ENCODE results near the gene ACOT2. TPM values are rescaled to one million over a fixed set of nuclear protein-coding genes. Genes with fewer than 3 reads are reported as not detected.
"Not testable (repeated sequence)": the region's sequence is repeated elsewhere in the genome, so short reads cannot be mapped to it uniquely, and the experiment has no call there.

ACOT2 gene
- total RNA-seq, 2 experiments from 2014 or later = 10.9 to 11.3 TPM

DNA sequence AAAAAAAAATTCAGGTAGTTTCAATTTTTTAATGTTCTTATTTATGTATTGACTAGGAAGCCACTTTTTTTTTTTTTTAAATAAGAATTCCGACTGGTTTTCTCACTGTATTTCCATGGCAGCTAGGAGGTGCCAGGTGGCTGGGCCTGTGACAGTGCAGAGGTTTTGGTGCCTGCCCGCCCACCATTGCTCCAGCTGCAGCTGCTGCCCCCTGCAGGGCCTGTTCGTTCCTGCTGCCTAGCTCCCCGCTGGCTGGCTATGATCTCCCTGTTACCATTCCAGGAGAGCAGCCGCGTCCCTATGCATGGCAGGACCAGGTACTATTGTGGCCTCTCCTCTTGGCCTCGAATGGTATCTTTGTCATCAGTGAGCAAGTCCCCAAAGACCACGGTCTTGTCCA lies 1.9 kb downstream of the ACOT2 start:
- peak overlapping the region; percentile 28 for H3K4me3 Mint-ChIP-seq
- CTCF ChIA-PET = interaction anchor here (0.7 to 5.9 kb wide), 13 partner anchors 19 to 398 kb away, joined by 3 to 73 read pairs (median 5); partner anchors contain the start of gene ACOT6
- H3K4me1 Mint-ChIP-seq (ENCODE audit: low read depth) = peaks cover 31% of the 10 kb centered on the region
- H3K9me3 Mint-ChIP-seq (ENCODE audit: insufficient read depth); H3K27me3 Mint-ChIP-seq (ENCODE audit: low read depth); H3K27ac Mint-ChIP-seq: not testable (repeated sequence)
- peak; percentile 53 for ATAC-seq
- peak; percentile 69 for DNase-seq
- peaks cover 34% of the 10 kb centered on the region for H3K36me3 Mint-ChIP-seq (ENCODE audit: low read depth)
- POLR2A ChIA-PET = interaction anchor here (1.1 to 2.6 kb wide), 4 partner anchors 61 to 315 kb away, joined by 3 to 22 read pairs (median 4); partner anchors contain the start of genes RIOX1 and ZNF410

DNA sequence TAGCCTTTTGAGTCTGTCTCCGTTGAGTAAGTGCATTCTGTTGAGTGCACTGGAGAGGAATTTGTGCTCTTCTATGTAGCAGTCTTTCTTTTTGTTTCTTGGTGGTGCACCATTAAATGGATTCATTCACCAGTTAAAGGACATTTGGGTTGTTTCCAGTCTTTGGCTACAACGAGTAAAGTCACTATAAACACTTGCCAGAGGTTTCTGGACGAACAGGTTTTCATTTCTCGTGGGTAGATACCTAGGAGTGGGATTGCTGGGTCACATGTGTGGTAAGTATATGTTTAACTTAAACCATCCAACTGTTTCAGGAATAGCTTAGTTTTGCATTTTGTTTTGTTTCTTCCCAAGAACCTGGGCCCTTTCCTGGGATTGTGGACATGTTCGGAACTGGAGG lies 4.0 kb downstream of the ACOT2 start:
- DNase-seq; H3K27me3 Mint-ChIP-seq (ENCODE audit: low read depth); POLR2A ChIA-PET; H3K27ac Mint-ChIP-seq; H3K4me3 Mint-ChIP-seq; H3K9me3 Mint-ChIP-seq (ENCODE audit: insufficient read depth); CTCF ChIA-PET; ATAC-seq: not testable (repeated sequence)
- H3K36me3 Mint-ChIP-seq (ENCODE audit: low read depth) = peaks cover 22% of the 10 kb centered on the region
- peaks cover 19% of the 10 kb centered on the region for H3K4me1 Mint-ChIP-seq (ENCODE audit: low read depth)

DNA sequence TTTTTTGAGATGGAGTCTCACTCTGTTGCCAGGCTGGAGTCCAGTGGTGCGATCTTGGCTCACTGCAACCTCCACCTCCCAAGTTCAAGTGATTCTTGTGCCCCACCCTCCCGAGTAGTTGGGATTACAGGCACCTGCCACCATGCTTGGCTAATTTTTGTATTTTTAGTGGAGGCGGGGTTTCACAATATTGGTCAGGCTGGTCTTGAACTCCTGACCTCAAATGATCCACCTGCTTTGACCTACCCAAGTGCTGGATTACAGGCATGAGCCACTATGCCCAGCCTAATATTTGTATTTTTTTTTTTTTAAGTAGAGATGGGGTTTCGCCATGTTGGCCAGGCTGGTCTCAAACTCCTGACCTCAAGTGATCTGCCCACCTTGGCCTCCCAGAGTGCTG lies 4.7 kb downstream of the ACOT2 start:
- H3K9me3 Mint-ChIP-seq (ENCODE audit: insufficient read depth); ATAC-seq; CTCF ChIA-PET; H3K4me3 Mint-ChIP-seq; DNase-seq; POLR2A ChIA-PET; H3K27ac Mint-ChIP-seq; H3K27me3 Mint-ChIP-seq (ENCODE audit: low read depth): not testable (repeated sequence)
- Mint-ChIP-seq H3K4me1 (ENCODE audit: low read depth) (peaks cover 13% of the 10 kb centered on the region), H3K36me3 (ENCODE audit: low read depth) (peaks cover 25% of the 10 kb centered on the region)

DNA sequence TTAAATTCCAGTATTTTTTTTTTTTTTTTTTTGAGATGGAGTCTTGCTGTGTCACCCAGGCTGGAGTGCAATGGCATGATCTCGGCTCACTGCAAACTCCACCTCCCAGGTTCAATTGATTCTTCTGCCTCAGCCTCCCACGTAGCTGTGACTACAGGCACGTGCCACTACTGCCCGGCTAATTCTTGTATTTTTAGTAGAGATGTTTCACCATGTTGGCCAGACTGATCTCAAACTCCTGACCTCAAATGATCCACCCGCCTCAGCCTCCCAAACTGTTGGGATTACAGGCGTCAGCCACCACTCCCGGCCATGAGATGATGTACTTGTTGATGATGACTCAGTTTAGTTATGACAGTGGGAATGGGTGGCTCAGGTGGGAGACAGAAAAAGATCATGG lies 5.2 kb downstream of the ACOT2 start:
- peaks cover 10% of the 10 kb centered on the region for H3K4me1 Mint-ChIP-seq (ENCODE audit: low read depth)
- H3K27me3 Mint-ChIP-seq (ENCODE audit: low read depth); DNase-seq; CTCF ChIA-PET; ATAC-seq; H3K4me3 Mint-ChIP-seq; POLR2A ChIA-PET; H3K9me3 Mint-ChIP-seq (ENCODE audit: insufficient read depth); H3K27ac Mint-ChIP-seq: not testable (repeated sequence)
- H3K36me3 Mint-ChIP-seq (ENCODE audit: low read depth) = peaks cover 25% of the 10 kb centered on the region

DNA sequence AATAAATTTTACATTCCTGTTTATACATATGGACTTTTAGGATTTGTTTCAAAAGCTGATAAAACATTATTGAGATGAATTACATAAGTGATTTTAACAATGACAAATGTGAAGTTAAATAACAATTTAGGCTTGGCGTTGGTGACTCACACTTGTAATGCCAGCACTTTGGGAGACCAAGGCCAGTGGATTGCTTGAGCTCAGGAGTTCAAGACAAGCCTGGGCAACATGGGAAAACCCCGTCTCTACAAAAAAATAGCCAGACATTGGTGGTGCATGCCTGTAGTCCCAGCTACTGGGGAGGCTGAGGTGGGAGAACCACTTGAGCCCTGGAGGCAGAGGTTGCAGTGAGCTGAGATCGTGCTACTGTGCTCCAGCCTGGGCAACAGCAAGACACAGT lies 7.4 kb downstream of the ACOT2 start:
- Mint-ChIP-seq H3K4me1 (ENCODE audit: low read depth) (no peaks in the 10 kb centered on the region), H3K9me3 (ENCODE audit: insufficient read depth) (no peaks in the 10 kb centered on the region), H3K27ac (no peak overlapping the region), H3K27me3 (ENCODE audit: low read depth) (no peaks in the 10 kb centered on the region), H3K36me3 (ENCODE audit: low read depth) (peaks cover 26% of the 10 kb centered on the region), H3K4me3 (no peak overlapping the region)
- ATAC-seq (no peak), DNase-seq (no peak)
- POLR2A ChIA-PET = no interaction called here
- CTCF ChIA-PET = interaction anchor here (1.1 kb wide), 1 partner anchor 37 kb away, joined by 3 read pairs; no protein-coding TSS in a partner anchor

DNA sequence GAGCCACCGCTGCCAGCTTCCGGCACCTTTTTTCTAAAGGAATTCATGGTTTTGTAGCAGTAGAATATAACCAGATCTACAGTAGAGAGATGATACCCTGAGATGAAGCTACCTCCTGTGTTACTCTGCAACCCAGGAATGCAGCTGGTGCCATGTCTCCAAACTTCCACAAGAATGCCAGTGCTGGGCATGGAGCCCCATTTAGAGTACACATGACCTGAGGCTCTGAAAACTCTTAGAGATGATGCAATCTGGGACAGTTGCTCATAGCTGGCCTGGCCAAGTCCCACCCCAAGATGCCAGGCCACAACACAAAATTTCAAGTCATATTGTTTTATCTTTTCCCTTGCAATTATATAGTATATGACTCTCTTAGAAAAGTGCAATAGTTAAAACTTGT lies 8.2 kb downstream of the ACOT2 start:
- CTCF ChIA-PET; H3K27me3 Mint-ChIP-seq (ENCODE audit: low read depth); ATAC-seq; H3K9me3 Mint-ChIP-seq (ENCODE audit: insufficient read depth); H3K4me3 Mint-ChIP-seq; DNase-seq; POLR2A ChIA-PET; H3K27ac Mint-ChIP-seq; H3K4me1 Mint-ChIP-seq (ENCODE audit: low read depth): not testable (repeated sequence)
- H3K36me3 Mint-ChIP-seq (ENCODE audit: low read depth) = peaks cover 25% of the 10 kb centered on the region

DNA sequence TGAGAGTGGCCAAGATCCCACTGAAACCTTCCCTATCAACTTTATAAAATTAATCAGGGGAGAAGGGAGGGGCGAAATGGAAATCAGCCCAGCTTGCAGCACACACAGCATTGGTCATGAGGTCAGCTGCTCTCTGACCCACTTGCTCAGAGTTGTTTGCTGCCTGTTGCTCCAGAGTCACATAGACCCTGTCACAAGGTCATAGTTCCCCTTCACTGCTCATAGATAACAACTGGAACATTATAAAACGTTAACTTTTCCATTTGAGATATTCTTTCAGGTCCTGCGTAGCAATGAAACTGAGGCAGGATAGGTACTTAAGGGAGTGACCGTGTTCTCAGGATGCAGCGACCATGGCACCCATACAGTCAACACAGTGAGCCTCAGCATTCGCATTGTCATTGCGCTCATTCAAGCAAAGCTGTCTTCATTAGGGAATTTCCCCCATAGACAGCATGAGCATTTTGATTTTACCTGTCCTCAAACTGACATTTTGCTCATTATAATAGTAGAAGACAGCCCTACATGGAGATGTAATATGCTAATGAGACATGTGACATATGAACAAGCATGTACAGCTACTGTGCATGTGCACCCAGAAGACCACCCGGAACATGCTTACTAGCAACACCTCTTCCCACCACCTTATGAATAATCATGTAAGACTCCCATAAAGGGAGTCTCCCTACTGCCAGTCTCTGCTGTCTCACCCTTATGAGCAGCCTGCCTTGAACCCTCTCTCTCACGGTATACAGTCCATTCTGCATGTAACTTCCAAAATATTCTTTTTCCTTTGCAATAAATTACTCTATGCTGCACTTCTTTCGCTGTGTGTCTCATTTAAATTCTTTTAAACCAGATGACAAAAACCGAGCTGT lies 13.3 kb downstream of the ACOT2 start:
- ATAC-seq; H3K27me3 Mint-ChIP-seq (ENCODE audit: low read depth); CTCF ChIA-PET; H3K4me3 Mint-ChIP-seq; H3K9me3 Mint-ChIP-seq (ENCODE audit: insufficient read depth); DNase-seq; H3K36me3 Mint-ChIP-seq (ENCODE audit: low read depth); H3K27ac Mint-ChIP-seq; H3K4me1 Mint-ChIP-seq (ENCODE audit: low read depth); POLR2A ChIA-PET: not testable (repeated sequence)

DNA sequence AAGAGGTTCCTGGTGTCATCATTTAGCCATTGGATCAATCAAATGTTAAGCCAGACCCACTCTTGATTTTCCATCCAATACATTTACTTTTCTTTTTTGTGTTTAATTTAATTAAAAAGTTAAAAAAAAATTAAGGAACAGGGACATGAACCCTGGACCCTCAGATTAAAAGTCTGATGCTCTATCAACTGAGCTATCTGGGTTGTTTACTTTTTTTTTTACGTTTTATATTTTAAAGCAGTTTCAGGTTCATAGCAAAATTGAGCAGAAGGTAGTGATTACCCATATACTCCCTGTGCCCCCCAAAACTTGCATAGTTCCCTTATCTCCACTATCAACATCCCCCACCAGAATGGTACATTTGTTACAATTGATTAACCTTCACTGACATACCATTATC lies 19.7 kb downstream of the ACOT2 start:
- Mint-ChIP-seq H3K27ac (no peak overlapping the region), H3K36me3 (ENCODE audit: low read depth) (no peaks in the 10 kb centered on the region), H3K9me3 (ENCODE audit: insufficient read depth) (no peaks in the 10 kb centered on the region), H3K27me3 (ENCODE audit: low read depth) (peaks cover 6% of the 10 kb centered on the region), H3K4me1 (ENCODE audit: low read depth) (peaks cover 16% of the 10 kb centered on the region), H3K4me3 (no peak overlapping the region)
- no peak for DNase-seq
- ChIA-PET CTCF (interaction anchor here (1.3 kb wide), 1 partner anchor 13 kb away, joined by 3 read pairs; no protein-coding TSS in a partner anchor), POLR2A (interaction anchor here (1.4 kb wide), 1 partner anchor 20 kb away, joined by 6 read pairs; the partner anchor contains the start of gene ACOT2)
- ATAC-seq = no peak

DNA sequence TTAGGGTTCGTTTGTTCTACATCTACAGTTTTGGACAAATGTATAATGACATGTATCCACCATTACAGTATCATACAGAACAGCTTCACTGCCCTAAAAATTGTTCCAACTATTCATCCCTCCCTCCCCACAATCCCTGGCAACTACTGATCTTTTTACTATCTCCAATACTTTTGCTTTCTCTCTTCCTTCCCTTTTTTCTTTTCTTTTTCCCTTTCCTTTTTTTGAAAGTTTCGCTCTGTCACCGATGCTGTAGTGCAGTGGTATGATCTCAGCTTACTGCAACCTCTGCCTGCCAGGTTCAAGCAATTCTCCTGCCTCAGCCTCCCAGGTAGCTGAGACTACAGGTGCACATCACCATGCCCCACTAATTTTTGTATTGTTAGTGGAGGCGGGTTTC lies 20.1 kb downstream of the ACOT2 start:
- POLR2A ChIA-PET = interaction anchor here (1.4 kb wide), 1 partner anchor 20 kb away, joined by 6 read pairs; the partner anchor contains the start of gene ACOT2
- CTCF ChIA-PET = interaction anchor here (1.3 to 1.6 kb wide), 2 partner anchors 10 to 12 kb away, joined by 3 read pairs; no protein-coding TSS in a partner anchor
- H3K27me3 Mint-ChIP-seq (ENCODE audit: low read depth) = peaks cover 6% of the 10 kb centered on the region
- H3K36me3 Mint-ChIP-seq (ENCODE audit: low read depth) = no peaks in the 10 kb centered on the region
- DNase-seq (no peak), ATAC-seq (no peak)
- no peaks in the 10 kb centered on the region for H3K9me3 Mint-ChIP-seq (ENCODE audit: insufficient read depth)
- H3K4me3 Mint-ChIP-seq = no peak overlapping the region
- H3K27ac Mint-ChIP-seq = no peak overlapping the region
- H3K4me1 Mint-ChIP-seq (ENCODE audit: low read depth) = peaks cover 16% of the 10 kb centered on the region

DNA sequence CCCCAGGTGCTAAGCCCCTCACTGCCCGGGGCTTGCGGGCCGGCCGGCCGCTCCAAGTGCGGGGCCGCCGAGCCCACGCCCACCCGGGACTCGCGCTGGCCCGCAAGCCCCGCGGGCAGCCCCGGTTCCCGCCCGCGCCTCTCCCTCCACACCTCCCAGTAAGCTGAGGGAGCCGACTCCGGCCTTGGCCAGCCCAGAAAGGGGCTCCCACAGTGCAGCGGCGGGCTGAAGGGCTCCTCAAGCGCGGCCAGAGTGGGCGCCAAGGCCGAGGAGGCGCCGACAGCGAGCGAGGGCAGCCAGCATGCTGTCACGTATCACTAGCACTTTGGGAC lies 21.6 kb downstream of the ACOT2 start:
- not testable (repeated sequence) for H3K9me3 Mint-ChIP-seq (ENCODE audit: insufficient read depth); H3K36me3 Mint-ChIP-seq (ENCODE audit: low read depth); H3K27me3 Mint-ChIP-seq (ENCODE audit: low read depth); H3K27ac Mint-ChIP-seq; ATAC-seq; DNase-seq
- POLR2A ChIA-PET = interaction anchor here (0.9 kb wide), 1 partner anchor 12 kb away, joined by 3 read pairs; no protein-coding TSS in a partner anchor
- CTCF ChIA-PET = interaction anchor here (1.3 to 1.6 kb wide), 3 partner anchors 8 to 22 kb away, joined by 3 to 8 read pairs (median 5); partner anchors contain the start of gene ACOT2
- peak overlapping the region; percentile 63 for H3K4me3 Mint-ChIP-seq
- peaks cover 16% of the 10 kb centered on the region for H3K4me1 Mint-ChIP-seq (ENCODE audit: low read depth)

DNA sequence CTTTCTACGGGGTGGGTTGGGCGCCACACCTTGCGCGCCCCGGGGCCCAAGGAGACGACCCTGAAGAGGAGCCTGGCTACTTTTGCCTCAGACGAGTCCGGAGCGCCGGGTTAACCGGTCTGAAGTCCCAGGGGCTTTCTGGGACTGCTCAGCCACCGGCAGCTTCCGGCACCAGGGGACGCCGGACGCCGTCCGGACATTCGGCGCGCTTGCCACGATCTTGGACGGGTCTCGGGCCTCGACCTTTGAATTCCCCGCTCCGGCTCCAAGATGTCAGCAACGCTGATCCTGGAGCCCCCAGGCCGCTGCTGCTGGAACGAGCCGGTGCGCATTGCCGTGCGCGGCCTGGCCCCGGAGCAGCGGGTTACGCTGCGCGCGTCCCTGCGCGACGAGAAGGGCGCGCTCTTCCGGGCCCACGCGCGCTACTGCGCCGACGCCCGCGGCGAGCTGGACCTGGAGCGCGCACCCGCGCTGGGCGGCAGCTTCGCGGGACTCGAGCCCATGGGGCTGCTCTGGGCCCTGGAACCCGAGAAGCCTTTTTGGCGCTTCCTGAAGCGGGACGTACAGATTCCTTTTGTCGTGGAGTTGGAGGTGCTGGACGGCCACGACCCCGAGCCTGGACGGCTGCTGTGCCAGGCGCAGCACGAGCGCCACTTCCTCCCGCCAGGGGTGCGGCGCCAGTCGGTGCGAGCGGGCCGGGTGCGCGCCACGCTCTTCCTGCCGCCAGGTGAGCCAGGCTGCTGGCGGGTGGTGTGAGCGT lies 22.9 kb downstream of the ACOT2 start, which contains the start of gene ACOT4:
Gene ACOT4 (plus strand): TSS at position 184 of the 760 bp plus-strand sequence. CDS start 87 bp downstream, at position 271.
- no peaks in the 10 kb centered on the region for H3K36me3 Mint-ChIP-seq (ENCODE audit: low read depth)
- peak; percentile 51 for DNase-seq
- peaks cover 16% of the 10 kb centered on the region for H3K4me1 Mint-ChIP-seq (ENCODE audit: low read depth)
- peak; percentile 85 for ATAC-seq
- peaks cover 6% of the 10 kb centered on the region for H3K27me3 Mint-ChIP-seq (ENCODE audit: low read depth)
- H3K27ac Mint-ChIP-seq = peak within 1 kb of the TSS; percentile 49
- H3K9me3 Mint-ChIP-seq (ENCODE audit: insufficient read depth) = no peaks in the 10 kb centered on the region
- peak within 1 kb of the TSS; percentile 63 for H3K4me3 Mint-ChIP-seq
- POLR2A ChIA-PET = interaction anchor here (1.0 kb wide), 1 partner anchor 21 kb away, joined by 4 read pairs; no protein-coding TSS in a partner anchor
- CTCF ChIA-PET = interaction anchor here (0.6 kb wide), 1 partner anchor 43 kb away, joined by 3 read pairs; no protein-coding TSS in a partner anchor

Data from activated CD8-positive, alpha-beta T cell treated with anti-CD3 and anti-CD28 coated beads, Interleukin-2, amount 10 ng/mL, durations not matched to agents 7 days and 5 days (primary cell).